Breast epithelium (tissue), 3 donors: ENCODE measurements around the gene BARHL1.

Experiments used
- POLR2AphosphoS5 ChIP-seq, 3 donors: sonication (generic); formaldehyde crosslinking; IDR thresholded peaks; one replicate each; pipeline ENCODE4 v1.6.1; 2017; ENCODE audit warnings: antibody characterized with exemption in 3 of 3
- TF ChIP-seq, protein P1 (sequence below), 3 donors: fragments of 450-650 bp; IDR thresholded peaks; one replicate each; pipeline ENCODE4 v1.5.1; 2016 to 2017; ENCODE audit warnings: antibody characterized with exemption in 3 of 3, mild to moderate bottlenecking in 3 of 3, moderate library complexity in 3 of 3

DNA sequence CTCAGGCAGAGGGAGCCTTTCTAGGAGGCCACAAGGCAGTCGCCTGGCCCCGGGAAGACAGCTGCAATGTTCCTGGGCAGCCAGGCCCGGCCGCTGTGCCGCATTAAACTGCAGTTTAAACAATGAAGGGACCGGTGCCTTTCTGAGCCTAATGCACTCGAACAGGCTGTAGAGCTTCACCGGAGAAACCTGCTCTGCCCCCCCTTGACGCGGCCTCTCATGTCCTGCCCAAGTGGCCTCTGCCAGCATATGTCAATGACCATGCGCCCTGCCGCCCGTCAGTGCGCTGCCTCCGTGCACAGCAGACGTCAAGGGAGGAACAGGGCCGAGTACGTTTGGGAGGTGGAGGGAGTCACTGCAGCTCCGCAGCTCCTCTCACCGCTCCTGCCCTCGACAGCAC lies 38.4 kb upstream of the BARHL1 start:
- TF ChIP-seq, protein P1, sequence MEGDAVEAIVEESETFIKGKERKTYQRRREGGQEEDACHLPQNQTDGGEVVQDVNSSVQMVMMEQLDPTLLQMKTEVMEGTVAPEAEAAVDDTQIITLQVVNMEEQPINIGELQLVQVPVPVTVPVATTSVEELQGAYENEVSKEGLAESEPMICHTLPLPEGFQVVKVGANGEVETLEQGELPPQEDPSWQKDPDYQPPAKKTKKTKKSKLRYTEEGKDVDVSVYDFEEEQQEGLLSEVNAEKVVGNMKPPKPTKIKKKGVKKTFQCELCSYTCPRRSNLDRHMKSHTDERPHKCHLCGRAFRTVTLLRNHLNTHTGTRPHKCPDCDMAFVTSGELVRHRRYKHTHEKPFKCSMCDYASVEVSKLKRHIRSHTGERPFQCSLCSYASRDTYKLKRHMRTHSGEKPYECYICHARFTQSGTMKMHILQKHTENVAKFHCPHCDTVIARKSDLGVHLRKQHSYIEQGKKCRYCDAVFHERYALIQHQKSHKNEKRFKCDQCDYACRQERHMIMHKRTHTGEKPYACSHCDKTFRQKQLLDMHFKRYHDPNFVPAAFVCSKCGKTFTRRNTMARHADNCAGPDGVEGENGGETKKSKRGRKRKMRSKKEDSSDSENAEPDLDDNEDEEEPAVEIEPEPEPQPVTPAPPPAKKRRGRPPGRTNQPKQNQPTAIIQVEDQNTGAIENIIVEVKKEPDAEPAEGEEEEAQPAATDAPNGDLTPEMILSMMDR (IDR thresholded peaks at IDR 0.05), result no peak
- no peak for TF ChIP-seq POLR2AphosphoS5 (IDR thresholded peaks at IDR 0.05)
